ELR (cell line): ENCODE results near the gene SLC39A1.
A peak's percentile ranks its signal among the peaks of the same experiment; 100 is the strongest.
"Not testable (repeated sequence)": the region's sequence is repeated elsewhere in the genome, so short reads cannot be mapped to it uniquely, and the experiment has no call there.

Source experiments
- DNase-seq: peaks from one replicate; pipeline ENCODE4 v3.0.0-alpha.2; 2015; ENCODE audit warnings: low read depth

SLC39A1 gene, protein sequence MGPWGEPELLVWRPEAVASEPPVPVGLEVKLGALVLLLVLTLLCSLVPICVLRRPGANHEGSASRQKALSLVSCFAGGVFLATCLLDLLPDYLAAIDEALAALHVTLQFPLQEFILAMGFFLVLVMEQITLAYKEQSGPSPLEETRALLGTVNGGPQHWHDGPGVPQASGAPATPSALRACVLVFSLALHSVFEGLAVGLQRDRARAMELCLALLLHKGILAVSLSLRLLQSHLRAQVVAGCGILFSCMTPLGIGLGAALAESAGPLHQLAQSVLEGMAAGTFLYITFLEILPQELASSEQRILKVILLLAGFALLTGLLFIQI

DNA sequence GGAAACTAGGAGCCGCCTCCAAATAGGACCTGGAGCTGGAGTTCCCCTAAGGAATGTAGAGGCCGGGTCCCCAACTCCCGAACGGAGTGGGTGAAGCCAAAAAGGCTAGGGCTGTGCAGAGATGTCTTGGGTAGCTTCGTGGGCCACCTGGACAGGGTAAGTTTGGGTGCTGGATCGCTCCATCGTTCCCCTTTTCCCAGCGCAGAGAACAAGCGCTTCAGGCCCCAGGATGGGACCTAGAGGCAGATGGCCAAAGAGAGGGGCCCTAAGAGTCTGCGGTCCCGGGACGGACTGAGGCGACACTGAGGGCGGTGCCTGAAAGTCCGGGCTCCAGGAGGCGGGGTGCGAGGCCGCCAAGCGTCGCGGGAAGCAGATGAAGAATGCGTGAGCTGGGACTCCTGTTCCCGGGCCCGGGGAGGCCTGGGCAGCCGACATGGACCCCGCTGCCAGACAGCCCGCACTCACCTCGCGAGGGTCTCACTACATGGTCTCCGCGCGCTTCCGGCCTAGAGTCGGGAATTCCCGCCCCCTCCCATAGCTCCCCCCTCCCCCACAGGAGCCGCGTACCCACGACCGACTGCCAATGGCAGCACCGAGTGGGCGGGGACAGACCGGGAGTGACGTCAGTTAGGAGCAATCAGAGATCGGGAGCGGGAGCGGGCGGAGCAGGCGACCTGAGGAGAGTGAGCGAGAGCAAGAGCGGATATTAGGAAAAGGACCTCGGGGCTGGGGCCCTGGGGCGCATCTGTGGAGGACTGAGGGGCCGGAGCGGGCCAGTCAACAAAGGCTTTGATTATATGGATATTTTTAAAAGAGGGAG is at the start of gene SLC39A1:
TSS of gene SLC39A1 (minus strand) at position 508 of the 820 bp plus-strand sequence. CDS start 822 bp downstream, outside the sequence.
- DNase-seq: peak; percentile 98

DNA sequence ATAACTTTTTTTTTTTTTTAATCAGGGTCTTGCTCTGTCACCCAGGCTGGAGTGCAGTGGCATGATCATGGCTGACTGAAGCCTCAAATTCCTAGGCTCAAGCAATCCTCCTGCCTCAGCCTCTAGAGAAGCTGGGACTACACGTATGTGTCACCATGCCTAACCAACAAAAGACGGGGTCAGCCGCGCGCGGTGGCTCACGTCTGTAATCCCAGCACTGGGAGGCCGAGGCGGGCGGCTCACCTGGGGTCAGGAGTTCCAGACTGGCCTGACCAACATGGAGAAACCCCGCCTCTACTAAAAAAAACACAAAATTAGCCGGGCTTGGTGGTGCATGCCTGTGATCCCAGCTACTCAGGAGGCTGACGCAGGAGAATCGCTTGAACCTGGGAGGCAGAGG is 49.2 kb upstream of the SLC39A1 start:
- DNase-seq: not testable (repeated sequence)

DNA sequence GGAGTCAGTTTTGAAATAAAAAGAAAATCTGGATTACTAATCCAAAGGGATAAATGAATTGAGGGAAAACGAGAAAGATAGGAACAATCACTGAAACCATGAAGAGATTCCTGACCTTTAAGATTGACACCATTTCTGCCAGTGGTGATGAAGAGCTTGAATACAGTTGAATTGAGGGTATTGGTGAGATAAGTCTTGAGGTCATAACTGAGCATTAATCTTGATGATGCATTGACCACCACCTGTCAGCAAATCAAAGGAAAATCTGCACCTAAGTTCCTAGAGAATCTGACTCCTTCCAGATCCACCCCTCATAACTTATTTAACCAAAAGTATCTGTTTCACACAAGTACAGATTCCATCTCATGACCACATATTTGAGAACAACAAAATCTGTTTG is 48.8 kb upstream of the SLC39A1 start:
- DNase-seq: no peak

DNA sequence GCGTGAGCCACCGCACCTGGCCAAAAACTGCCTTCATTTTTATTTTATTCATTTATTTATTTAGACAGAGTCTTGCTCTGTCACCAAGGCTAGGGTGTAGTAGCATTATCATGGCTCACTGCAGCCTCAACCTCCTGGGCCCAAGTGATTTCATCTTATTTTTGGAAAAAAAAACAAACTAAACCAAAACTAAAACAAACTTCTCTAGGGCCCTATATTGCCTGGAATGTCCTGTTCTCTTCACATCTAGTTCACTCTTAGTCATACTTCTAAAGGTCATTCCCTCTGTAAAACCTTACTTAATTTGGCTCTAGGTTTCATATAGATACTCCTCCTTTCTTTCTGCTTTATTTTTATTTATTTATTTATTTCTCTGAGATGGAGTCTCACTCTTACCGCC is 42.8 kb upstream of the SLC39A1 start:
- DNase-seq: peak; percentile 33

DNA sequence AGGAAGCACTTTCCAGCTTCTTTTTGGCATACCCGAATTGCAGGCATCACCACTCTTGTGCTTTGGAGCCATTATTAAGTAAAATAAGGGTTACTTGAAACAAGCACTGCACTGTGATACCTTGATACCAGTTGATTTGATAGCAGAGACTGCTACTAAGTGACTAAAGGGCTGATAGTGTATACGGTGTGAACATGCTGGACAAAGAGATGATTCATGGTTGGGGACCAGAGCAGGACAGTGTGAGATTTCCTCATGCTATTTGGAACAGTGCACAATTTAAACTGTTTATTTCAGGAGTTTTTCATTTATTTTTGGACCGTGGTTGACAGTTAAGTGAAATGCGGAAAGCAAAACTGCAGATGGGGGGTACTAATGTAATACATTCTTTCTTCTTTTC is 37.1 kb upstream of the SLC39A1 start:
- DNase-seq: no peak

DNA sequence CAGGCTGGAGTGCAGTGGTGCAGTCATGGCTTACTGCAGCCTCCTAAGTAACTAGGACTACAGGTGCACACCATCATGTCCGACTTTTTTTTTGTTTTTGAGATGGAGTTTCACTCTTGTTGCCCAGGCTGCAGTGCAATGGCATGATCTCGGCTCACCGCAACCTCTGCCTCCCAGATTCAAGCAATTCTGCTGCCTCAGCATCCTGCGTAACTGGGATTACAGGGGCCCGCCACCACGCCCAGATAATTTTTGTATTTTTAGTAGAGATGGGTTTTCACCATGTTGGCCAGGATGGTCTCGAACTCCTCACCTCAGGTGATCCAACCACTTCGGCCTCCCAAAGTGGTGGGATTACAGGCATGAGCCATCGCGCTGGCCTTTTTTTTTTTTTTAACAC is 33.5 kb upstream of the SLC39A1 start:
- not testable (repeated sequence) for DNase-seq

DNA sequence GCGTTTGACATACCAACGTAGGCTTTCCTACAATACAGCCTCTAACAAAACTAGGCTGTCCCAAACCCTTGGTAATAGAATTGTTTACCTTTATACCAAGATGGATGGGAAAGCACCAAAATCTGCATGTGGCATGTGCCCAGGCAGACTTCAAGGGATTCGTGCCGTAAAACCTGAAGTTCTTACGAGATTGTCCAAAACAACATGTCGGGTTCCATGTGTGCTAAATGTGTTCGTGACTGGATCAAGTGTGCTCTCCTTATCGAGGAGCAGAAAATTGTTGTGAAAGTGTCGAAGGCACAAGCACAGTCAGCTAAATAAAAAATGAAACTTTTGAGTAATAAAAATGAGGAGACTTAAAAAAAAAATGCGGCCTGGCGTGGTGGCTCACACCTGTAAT is 32.3 kb upstream of the SLC39A1 start:
- no peak for DNase-seq

DNA sequence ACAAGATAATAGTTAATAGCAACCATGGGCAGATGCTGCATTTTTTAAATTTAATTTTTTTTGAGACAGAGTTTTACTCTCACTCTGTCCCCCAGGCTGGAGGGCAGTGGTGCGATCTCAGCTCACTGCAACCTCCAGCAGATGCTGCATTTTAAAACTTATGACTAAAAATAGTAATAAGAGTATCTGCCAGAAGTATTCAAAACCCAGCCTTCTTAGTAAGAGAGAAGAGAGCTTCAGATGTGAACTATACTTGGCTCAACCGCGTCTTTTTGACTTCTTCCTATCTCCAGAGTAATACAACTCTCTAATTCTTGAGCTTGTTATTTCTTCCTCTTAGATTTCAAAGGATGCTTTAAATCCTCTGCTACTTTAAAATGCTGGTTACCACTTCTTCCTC is 31.9 kb upstream of the SLC39A1 start:
- no peak for DNase-seq

DNA sequence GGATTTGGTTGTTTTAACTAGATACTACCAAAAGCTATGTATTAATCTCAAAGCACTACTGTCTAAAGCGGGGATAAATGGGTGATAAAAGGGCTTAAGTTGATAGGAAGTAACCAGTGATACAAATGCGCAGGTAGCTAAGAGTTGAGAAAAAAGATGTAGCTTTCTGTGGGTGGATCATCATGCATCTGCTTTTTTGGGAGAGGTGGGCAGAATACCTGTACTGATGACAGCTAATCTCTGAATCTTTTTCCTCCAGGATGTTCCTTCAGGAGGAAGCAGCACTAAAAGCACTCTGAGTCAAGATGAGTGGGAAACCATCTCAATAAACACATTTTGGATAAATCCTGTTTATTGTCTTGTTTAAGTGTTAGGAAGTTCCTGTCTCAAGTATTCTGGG is 28.5 kb upstream of the SLC39A1 start:
- no peak for DNase-seq

DNA sequence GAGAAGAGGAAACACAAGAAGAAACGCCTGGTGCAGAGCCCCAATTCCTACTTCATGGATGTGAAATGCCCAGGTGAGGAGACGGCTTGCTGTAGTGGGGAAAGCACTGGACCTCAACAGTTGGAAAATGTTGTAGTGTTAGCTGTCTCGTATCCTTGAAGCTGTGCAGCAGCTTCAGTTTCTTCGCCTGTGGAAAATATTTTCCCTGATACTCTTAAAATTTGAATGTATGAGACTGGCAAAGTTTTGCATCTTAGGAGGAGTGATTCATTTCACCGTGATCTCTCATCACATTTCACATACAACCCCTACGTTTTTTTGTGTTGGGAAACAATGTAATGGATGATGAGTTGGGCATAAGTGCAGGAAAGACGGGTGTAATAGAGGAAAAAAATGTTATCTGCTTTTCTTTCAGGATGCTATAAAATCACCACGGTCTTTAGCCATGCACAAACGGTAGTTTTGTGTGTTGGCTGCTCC is 27.9 kb upstream of the SLC39A1 start:
- DNase-seq: no peak

DNA sequence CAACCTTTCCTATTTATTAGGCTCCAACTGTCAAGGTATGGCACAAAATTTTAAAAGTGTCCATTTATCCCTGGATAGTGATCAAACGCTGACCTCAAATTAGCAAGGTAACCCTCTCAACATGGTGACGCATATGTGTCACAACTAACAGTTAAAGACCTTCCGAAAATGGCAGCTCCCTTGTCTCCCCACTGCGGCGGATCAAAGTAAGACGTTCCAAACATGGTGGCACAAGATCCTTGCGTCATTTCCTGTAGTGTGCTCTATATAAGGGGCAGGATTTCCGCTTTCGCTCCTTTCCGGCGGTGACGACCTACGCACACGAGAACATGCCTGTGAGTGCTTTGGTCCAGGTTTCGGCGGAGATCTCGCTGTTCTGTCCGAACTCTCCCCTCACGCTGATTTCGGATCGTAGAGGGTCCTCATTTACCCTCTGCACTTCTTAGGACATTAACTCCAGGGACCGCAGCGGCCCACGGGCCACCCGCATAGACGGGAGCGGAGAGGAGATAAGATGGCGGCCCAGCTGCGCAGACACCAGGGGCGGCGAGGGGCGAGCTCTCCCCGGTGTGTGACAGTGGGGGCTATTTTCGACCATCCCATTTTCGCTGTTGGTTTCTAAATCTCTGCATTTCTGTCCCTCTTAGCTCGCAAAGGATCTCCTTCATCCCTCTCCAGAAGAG is 27.3 kb upstream of the SLC39A1 start, which contains the start of gene RPS27:
TSS of gene RPS27 (plus strand) at position 295 of the 683 bp plus-strand sequence. CDS start at position 330, 35 bp downstream.
- peak; percentile 99 for DNase-seq

DNA sequence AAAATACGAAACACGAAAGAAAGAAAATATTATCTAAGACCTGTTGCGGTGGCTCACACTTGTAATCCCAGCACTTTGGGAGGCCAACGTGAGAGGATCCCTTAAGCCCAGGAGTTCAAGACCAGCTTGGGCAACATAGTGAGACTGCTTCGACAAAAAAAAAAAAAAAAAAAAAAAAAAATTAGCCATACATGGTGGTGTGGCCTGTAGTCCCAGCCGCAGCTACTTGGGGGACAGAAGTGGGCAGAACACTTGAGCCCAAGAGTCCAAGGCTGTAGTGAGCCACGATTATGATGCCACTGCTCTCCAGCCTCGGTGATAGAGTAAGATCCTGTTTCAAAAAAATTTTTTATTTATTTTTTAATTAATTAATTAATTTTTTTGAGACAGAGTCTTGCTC is 24.3 kb upstream of the SLC39A1 start:
- DNase-seq: no peak

DNA sequence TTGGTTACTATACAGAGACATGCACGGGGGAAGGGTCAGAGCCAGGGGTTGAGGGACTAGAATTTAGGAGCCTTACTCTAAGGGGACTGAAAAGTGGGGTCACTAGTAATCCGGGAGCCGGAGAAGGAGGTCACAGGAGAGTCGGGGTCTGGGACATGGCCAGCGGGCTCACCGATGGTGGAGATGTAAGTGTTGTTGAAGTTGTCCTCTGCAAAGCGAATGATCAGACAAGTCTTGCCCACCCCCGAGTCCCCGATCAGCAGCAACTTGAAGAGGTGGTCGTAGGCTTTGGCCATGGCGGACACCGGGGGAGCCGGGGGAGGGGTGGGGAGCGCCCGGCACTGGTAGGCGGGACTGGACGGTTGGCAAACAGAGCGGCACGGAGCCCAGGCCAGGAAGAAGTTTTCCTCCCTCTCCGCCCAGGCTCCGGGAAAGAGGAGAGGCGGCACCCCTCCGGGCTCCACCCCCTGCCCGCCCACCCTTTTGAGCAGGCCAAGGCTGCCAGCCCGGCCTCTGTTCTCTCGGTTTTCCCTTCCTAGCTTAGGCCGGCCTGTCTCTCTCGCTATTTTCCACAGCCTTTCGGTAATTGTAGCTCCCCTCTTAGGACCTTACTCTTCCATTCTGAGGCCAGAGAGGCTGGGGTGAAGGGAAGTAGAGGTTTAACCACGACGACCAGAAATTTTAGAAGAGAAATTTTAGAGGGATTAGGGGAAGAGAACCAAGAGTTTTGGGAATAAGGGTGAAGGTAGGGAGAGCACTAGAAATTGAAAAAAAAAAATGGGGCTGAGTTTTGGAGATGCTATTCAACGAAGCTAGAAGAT is 22.8 kb upstream of the SLC39A1 start, which contains the start of gene RAB13:
TSS of gene RAB13 (minus strand) at position 399 of the 821 bp plus-strand sequence. CDS start at position 296, 103 bp downstream.
- DNase-seq: peak; percentile 92

DNA sequence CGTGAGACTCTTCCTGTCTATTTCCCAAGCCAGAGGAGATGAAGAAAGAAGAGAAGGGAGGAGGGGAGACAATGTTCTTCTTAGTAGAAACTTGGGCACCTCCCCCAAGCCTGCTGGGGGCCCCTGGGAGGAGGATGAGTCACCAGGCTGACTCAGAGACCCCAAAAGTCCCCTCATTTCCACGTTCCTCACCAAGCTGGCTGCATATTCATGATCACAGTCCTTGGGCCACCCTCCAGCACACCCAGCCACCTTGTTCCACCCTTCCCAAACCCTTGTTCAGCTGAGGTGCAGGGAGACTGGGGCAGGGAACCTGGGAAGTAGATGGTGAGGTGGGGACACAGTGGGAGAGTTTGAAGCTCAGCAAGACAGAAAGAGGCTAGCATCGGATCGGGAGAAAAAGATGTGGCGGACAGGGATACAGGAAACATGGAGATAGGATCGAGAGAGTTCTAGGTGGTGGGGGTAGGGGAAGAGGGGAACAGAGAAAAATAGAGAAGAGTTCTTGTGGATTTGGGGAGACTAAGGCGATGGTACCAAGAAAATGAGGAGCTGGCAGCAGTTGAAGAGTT is 22.1 kb upstream of the SLC39A1 start:
- peak; percentile 86 for DNase-seq

DNA sequence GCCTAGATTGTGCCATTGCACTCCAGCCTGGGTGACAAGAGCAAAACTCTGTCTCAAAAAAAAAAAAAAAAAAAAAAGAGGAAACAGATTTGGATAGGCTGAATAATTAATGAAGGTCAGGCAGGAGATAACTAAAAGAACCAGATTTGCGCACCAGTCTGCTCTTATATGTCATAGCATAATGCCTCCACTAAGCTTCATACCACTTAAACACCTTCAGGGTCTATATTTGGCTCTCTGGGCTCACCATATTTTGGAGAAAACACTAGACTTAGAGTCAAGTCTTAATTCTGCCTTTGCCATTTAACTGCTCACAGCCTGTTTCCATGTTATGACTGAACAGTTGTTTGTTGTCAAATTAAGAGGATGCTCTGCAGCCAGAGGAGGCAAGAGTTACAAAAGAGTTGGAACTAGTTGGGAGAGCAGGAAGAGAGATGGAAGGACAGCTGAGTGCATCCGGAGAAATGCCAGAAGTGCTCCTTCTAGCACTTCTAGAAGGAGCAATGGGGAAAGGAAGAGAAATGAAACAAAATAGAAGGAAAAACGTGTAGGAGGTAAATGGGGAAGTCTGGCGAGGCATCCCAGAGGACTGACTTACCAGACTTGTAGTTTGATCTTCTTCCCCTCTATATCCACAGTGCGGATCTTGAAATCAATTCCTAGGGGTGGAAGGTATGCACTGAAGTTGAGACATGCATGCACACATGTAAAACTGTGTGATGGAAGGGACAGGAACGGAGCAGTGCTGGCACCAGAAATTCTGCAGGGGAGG is 21.0 kb upstream of the SLC39A1 start:
- no peak for DNase-seq

DNA sequence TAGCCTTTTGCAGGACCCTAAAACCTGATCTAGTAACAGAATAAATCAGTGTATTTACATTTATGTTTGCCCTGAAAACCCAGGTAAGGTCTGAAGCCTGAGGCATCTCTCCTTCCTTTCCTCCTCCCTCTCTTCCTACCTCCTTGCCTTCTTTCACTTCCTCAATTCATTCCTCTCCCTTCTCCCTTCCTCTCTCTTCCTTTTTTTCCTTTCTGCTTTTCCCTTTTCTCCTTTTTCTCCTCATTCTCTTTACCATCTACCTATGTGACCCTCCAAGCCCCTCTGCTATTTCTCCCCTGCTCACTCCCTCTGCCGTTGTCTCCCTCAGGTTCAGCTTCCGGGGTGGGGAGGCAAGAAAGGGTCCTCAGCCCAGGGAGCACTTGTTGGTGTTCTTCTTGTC is 18.4 kb upstream of the SLC39A1 start:
- DNase-seq: not testable (repeated sequence)

DNA sequence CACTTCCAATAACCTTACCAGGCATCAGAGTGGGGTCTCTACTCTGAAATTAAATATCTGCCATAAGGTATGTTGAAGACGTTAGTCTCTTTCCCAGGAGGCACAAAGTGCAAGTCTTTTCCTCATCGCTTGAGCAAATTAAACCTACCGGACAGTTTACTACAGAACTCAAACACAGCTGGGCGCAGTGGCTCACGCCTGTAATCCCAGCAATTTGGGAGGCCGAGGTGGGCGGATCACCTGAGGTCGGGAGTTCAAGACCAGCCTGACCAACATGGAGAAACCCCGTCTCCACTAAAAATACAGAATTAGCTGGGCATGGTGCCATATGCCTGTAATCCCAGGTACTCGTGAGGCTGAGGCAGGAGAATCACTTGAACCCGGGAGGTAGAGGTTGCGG is 15.8 kb upstream of the SLC39A1 start:
- not testable (repeated sequence) for DNase-seq

DNA sequence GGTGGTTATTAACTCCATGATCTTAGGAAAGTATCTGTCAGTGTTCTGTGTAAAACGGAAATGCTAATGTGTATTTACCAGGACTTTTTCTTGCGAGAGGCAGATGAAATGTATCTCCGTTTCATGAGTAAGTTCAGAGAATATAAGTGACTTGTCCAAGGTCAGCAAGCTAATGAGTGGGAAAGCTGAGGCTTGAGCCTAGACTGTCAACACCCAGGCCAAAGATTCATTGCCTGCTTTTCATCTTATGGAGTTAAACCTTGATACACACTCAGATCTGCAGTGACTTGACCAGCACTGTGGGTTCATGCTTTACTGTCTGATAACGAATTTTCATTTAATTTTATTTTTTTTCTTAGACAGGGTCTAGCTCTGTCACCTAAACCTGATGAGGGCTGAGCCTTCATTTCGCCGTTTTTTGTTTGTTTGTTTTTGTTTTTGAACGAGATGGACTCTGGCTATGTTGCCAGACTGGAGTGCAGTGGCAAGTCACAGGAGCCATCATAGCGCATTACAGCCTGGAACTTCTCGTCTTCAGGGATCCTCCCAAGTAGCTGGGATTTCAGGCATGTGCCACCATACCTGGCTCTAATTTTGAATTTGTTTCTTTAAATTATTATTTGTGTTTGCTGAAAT is 15.1 kb upstream of the SLC39A1 start:
- no peak for DNase-seq
